Stimulated activated CD4-positive, alpha-beta T cell treated with anti-CD3 and anti-CD28 coated beads, Interleukin-12 subunit alpha, Interleukin-12 subunit beta, amount 100 ng/mL, for 24 hours (primary cell): Measurements from ENCODE around the gene C1orf167.

Source experiments
- DNase-seq, 2 experiments: peaks; one replicate each; pipeline ENCODE4 v3.0.0-alpha.2; 2020; ENCODE audit warnings: low read depth in 2 of 2

C1orf167 gene

DNA sequence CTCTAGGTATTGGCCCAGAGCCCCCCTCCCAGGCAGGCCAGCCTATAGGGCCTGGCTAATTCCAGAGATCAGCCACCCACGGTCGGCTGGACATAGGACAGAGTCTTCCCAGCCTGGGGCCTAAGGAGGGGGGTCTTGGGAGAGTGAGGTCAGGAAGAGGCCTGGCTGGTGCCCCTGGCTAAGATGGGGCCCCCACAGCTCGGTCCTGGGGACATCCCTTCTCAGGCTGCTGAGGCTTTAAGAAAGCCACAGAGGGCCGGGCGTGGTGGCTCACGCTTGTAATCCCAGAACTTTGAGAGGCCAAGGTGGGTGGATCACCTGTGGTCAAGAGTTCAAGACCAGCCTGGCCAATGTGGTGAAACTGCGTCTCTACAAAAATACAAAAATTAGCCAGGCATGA is 2.5 kb downstream of the C1orf167 start:
- DNase-seq: no peak

DNA sequence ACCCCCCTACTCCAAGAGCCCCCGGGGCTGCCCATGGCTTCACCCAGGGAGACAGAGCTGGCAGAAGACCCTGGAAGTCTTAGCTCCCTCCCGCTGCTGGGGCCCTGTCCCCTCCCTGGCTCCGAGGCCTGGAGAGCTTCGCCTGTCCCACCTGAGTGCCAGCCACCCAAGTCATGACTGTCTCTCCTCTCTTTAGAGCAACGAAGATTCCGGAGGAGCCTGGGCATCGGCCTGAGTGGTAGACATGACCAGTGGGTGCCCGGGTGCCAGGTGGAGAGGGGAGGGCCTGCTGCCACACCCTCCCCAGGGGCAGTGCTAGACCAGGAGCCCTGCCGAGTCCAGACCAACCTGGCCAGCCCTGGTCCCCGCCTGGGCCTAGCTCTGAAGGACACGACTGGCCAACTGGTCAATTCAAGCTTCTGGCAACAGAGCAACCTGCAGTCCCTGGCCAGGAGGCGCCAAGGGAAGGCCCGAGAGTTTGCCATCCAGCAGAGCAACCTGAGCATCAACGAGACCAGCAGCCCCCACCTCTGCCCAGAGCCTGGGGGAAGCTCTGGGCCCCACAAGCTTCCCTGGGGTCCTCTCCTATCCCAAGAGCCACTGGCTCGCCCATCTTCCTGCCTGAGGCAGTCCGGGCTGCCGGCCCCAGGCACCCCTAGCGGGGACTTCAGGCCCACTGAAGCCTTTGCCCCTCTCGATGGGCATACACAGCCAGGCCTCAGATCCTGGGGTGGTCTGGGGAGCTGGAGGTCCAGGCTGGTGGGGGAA is 3.9 kb downstream of the C1orf167 start:
- DNase-seq: no peak

DNA sequence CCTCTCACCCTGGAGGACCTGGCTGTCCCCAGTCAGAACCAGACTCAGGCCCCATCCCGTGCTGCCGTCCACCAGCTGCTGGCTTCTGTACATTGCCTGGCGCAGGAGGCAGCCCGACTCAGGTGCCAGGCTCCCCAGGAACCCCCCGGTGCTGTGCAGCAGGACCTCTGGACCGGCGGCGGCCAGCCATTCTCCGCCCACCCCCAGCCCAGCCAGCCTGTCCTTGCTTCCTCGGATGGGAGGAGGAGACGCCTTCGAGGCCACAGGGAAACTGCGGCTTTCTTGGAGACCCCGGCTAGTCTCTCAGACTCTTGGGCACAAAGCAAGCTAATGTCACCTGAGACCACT is 4.4 kb downstream of the C1orf167 start:
- no peak for DNase-seq

DNA sequence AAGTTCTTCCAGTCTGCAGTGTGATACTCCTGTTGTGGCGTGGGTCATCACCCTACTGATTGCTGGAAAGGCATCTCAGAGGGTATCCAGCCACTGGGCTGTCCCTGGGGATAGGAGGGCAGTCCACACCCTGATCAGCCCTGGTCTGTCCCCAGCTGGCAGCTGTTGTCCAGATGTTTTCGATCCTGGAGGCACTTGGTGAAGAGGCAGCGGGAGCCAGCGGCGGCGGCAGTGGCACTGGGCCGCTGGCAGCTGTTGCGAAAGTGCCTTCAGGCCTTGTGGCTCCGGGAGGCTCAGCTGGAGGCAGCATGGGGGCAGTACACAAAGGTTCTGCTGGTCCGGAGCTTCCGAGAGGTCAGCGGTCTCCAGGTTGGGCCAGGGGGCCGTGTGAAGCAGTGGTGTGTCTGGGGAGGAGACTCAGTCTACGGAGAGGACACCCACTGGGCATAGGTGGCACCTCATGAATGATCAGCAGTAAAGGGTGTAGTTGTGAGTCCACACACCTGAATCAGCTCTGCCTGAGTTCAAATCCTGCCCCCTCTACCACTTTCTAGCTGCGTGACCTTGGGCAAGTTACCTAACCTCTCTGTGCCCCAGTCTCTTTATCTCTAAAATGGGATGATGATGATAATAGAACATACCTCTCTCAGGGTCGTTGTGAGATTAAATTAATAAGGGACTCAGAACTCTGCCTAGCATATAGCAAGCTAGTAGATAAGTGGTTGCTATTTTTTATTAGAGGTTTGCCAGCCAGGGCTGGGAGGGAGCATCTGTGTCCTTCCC is 6.1 kb downstream of the C1orf167 start:
- no peak for DNase-seq

DNA sequence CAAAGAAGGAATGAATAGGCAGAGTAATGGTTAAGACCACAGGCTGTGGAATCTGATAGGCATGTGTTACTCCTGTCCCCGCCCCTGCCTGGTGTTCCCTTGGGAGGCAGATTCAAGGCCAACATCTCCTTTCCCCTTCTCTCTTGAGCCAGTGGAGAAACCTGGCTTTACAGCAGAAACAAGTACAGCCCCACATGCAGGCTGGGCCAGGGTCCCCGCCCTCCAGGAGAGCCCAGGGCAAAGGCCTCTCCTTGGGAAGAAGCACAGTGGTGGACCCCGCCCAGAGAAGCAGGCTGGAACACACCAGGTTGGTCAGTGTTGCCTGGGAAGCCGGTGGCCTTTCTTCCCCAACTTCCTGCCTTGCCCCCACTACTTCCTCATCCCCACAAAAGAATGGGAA is 6.8 kb downstream of the C1orf167 start:
- no peak for DNase-seq

DNA sequence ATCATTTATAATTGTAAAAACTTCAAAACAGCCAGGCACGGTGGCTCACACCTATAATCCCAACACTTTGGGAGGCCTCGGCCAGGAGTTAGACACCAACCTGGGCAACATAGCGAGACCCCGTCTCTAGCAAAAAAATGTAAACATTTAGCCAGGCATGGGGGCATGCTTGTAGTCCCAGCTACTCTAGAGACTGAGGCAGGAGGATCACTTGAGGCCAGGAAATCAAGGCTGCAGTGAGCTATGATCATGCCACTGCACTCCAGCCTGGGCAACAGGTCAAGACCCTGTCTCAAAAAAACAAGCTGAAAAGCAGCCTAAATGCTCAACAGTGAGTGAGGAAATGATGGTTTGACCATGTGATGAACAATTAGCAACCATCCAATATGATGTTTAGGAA is 7.3 kb downstream of the C1orf167 start:
- no peak for DNase-seq

DNA sequence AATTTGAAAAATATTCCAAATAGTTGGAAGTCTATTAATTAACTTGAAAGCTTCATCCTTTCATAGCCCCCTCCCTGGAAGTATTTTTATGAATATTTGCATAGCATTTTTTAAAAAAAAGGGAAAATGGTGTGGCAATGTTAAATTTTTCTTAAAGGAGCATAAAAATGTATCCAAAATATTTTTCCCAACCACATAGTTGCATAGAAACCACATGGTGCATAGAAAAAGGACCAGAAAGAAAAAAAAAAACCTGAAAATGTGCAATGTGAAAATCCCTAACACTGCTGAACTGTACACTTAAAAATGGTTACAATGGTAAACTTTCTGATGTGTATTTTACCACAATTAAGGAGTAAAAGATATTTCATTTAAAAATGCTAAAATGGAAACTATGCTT is 8.0 kb downstream of the C1orf167 start:
- DNase-seq: no peak

DNA sequence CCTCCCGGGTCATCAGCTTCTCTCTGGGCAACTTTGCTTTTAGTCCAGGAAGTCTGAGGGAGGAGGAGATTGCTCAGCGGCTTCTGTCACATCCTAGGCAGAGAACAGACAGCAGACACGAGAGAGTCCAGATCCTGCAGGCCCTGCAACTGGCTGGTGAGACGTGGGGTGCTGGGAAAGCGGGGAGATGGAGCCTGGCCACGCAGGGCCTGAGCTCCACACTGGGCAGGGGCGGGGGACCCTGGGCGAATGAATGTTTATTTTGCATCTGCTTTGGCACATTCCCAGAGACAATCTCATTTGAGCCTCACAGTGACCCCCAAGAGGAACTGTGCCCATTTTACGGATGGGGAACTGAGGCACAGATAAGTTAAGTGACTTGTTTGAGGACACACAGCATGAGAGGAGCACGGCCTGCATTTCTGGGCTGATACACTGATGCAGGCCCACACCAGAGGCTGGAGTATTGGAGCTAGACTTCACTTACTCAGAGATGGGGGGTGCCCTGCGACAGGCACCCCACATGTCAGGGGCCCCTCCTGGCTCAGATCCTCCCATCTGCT is 9.6 kb downstream of the C1orf167 start:
- DNase-seq: no peak

DNA sequence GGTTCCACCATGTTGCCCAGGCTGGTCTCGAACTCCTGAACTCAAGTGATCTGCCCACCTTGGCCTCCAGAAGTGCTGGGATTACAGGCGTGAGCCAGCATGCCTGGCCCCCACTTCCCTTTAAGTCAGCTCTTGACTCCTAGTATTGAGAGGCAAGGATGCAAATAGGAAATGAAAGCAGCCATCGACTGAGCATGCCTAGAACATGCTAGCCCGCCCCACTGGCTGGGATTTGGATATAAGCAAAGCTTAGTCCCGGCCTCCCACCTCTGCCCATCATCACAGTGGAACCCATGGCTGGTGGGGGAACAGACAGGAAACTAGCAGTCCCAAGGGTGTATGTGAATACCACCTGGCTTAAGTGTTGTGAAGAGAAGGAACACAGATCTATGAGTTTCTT is 10.5 kb downstream of the C1orf167 start:
- DNase-seq: no peak

DNA sequence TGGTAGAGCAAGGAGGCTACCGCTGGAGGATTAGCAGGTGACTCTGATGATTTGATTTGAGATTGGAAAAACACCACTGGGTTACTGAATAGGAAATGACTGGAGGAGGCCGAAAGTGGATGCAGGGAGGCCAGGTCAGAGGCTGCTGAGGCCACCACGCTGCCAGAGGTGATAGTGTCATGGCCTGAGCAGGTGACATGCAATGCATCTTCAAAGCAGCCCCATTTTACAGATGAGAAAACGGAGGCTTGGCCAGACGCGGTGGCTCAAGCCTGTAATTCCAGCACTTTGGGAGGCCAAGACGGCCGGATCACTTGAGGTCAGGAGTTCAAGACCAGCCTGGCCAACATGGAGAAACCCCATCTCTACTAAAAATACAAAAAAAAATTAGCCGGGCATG is 12.8 kb downstream of the C1orf167 start:
- no peak for DNase-seq

DNA sequence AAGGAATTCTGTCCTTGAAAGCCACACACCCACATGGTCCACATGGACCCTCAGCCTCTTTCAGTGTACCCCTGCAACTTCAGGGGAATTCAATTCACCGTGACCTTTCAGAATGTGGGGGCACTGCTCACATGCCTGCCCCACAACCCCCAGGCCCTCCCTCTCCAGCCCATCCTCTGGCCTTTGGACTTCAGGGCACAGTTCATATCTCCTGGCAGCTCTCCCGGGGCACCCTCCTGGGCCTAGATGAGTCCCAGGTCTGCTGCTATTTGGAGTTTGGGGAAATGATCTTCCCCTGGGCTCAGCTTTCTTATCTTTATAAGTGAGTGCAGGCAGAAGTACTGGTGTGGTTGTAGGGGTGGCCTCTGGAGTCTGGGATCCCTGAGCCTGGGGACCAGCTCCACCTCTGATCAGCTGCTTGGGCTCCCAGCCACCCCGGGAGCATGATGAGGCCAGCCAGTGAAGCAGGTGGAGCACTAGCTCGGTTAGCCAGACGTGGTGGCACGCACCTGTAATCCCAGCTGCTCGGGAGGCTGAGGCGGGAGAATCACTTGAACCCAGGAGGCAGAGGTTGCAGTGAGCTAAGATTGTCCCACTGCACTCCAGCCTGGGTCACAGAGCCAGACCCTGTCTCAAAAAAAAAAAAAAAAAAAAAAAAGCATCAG is 15.8 kb downstream of the C1orf167 start:
- DNase-seq: no peak

DNA sequence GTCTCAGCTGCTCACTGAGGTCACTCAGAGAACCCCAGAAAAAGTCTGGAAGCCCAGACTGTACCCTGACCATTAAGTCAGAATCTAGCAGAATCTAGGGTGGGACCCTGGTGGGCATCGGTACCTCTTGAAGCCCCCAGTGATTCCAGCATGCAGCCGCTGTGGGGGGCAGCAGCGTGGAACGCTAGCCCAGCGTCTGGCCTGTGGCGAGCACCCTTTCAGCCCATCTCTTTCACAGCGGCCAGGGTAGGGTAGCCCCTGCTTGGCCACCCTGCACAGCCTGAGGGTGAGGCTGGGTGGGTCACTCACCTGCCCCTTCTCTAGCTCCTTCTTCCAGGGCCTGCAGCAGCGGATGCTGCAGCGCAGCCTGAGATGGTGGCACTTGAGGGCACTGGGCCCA is 16.3 kb downstream of the C1orf167 start:
- DNase-seq: no peak

DNA sequence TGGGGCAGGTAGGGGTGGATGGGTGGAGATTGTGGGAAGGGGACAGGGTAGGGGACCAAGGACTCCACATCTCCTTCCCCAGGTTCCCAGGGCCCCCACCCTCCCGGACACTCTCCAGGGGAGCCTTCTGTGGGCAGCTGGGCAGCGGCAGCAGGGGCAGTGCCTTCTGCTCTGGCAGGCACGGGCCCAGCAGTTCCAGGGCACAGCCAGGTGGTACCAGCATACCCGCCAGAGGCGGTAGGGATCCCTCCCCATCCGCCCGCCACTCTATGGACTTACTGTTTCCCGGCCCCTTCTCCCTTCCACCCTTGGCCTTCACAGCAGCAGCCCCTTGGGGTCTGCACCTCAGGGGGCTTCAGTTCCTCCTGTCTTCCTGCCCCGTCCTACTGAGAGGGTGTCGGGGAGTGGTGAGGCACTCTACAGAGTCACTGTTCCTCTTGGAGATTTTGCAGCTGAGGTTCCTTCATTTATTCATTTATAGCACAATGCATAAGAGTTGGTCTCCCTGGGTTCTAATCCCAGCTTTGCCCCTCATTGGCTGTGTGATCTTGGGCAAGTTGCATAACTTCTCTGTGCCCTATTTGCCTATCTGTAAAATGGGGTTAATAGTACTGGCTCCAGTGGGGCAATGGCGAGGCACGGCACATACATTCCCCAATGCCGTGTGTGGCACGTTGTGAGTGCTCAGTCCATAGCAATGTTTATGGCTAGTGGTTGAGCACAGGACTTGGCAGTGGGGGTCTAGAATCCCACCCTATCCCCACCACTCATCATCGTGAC is 17.0 kb downstream of the C1orf167 start:
- DNase-seq: no peak

DNA sequence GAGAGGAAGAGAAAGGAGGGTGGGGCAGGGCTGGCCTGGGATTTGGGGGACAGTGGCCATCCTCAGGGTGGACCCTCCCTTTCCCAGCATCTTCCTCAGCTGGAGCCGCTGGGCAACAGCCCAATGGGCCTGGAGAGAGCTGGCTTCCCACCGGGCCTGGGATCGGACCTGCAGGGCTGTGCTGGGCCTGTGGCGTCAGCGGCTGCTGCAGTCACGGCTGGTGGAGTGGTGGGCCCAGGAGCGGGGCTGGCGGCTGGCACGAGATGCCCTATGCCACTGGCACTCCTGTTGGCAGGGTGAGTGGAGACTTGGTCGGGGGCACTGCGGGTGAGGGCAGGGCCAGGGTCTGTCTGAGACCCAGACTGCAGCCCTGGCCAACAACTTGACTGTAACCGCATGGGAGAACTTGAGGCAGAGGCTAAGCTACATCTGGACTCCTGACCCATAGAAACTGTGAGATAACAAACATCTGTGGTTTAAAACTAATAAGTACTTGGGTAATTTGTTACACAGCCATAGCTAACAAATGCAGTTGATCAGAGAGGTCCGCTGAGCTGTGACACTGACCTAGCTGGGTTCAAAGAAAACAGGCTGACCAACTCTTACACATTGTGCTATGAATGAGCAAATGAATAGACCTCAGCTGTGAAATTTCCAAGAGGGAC is 17.9 kb downstream of the C1orf167 start:
- no peak for DNase-seq

DNA sequence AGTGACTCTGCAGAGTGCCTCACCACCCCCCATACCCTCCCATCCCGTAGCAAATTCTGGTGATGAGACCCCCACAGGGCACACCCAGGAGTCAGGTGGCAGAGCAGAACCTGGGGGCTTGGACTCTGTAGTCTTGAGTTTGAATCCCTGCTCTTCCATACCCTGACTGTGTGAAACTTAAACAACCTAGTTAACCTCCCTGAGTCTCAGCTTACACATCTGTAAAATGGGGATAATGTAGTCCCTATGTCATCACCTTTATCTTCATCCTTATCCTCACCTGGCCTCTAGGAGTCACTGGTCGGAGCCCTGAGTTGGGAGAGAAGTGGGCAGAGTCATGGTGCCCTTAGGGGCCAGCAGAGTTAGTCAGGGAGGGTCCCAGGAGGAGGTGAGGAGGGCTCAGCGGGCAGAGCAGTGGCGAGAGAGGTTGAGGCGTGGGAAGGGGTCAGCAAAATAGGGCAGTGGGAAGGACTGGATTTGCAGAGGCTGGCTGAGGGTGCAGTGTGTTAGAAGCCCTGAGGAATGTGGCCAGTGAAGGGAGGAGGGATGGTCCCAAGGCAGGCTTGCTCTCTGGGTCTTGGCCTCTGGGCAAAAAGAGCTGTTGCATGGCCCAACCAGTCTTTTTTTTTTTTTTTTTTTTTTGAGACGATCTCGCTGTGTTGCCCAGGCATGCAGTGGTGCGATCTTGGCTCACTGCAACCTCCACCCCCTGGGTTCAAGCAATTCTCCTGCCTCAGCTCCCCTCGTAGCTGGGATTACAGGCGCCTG is 18.6 kb downstream of the C1orf167 start:
- DNase-seq: no peak

DNA sequence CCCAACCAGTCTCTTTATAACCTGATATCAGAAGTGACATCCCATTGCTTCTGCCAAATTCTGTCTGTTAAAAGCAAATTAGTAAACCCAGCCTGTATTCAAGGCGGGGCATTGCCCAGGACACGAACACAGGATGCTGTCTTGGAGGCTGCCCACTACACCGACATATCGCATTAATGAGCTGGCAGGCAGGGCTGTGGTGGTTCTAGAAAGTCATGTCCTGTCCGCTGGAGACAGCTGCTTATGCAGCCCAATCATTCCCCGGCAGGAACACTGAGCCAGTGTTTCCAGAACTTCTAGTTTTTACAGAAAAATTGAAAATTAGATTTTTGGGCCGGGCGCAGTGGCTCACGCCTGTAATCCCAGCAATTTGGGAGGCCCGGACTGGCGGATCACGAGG is 19.3 kb downstream of the C1orf167 start:
- DNase-seq: no peak

DNA sequence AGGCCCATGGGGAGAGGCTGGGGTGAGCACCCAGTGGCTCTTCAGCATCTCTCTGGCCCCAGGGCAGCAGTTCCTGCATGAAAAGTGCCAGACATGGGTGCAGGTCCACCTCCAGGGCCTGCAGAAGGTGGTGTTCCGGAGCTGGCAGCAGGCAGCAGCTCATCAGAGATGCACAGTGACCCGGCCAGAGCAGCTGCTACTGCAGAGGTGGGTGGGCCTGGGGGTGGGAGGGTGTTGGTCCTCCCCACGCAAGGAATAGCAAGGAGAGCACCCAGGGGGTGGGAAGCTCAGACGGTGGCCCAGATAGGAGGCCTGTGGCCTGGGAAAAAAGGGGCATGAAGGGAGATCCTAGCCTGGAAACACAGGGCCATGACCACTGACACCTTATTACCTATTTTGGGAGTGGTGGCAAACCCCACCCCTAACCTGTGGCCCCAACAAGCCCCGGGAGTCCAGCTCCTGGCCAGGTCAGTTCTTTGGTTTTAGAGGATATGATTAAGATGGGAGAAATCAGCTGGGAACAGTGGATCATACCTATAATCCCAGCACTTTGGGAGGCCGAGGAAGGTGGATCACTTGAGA is 20.2 kb downstream of the C1orf167 start:
- DNase-seq: no peak

DNA sequence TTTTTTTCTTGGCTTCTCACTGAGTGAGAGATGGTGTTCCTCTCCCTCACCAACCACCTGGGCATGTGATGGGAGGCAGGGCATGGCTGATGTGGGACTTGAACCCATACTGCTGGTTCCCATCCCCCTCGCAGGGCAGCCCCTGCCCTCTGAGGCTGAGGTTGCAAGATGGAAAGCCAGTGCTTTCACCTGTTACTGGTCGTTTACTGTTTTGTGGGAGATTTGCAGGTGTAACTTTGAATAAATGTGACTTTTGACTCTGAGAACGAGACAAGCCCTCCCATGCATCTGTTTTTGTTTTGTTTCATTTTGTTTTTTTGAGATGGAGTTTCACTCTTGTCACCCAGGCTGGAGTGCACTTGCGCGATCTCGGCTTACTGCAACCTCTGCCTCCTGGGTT is 21.6 kb downstream of the C1orf167 start:
- DNase-seq: no peak

DNA sequence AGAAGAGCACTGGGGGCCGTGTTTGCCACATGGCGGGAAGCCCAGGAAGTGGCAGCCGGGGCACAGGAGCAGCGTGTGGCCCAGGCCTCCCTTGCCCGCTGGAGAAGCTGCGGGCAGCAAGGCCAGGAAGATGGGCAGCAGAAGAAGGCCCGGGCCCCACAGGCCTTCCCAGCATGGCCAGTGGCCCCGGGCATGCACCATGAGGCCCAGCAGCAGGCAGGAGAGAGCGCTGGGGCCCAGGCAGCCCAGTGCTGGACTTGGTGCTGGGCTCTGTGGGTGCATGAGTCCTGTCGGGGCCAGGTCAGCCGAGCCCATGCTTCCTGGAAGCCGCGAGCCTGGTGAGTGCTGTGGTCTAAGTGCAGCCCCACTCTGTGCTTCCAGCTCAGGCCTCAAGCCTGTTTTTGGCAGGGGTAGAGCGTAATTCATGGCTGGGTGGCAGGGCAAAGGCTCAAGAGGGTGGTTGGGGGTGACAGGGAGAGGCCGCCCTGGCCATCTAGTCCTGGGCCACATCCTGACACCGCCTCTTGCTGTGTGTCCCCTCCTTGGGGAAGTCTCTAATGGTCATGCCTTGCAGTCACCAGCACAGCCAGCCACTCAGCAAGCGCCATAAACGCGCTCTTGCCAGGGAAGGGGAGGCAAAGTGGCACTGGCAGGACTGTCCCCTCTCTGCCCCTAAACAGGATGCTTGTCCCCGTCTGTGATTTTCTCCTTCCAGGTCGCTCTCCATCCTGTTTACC is 22.4 kb downstream of the C1orf167 start:
- no peak for DNase-seq
